ENCODE data around the gene LYPD6B.

Gene LYPD6B

DNA sequence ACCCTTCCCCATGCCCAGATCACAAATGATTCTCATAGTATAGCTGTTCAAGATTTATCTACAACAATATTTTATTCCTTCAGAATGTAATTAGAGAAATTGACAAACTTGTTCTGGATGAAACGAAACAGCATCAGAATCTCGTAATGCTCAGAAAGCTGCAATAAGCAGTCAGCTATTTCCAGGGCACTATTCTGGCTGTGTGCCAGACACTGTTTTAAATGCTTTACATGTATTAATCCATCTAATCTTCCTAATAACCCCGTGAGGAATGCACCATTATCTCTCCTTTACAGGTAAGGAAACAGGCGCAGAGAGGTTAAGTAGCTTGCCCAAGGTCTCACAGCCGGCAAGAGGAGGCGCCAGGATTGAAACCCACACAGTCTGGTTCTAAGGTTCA lies 10.1 kb upstream of the LYPD6B start:
- Histone ChIP-seq H3K9me2 (replicated peaks; ENCODE audit: low read depth, low read length) (no peaks in the 10 kb centered on the region), H3K4me3 (ENCODE audit: low read length, poor library complexity, severe bottlenecking) (no peak overlapping the region), H3K9ac (ENCODE audit: low read depth, low read length, poor library complexity, severe bottlenecking) (no peak overlapping the region), H3K79me2 (ENCODE audit: insufficient read depth, low read length) (no peaks in the 10 kb centered on the region), H3K27me3 (ENCODE audit: insufficient read depth, low read length, poor library complexity, severe bottlenecking) (no peaks in the 10 kb centered on the region), H3F3A (ENCODE audit: low read depth) (no peaks in the 10 kb centered on the region), H2AFZ (ENCODE audit: low read length) (no peak overlapping the region), H4K20me1 (ENCODE audit: insufficient read depth, low read length, poor library complexity, severe bottlenecking) (no peaks in the 10 kb centered on the region), H3K36me3 (ENCODE audit: insufficient read depth, low read length) (no peaks in the 10 kb centered on the region), H3K9me3 (ENCODE audit: insufficient read depth, low read depth, low read length) (no peaks in the 10 kb centered on the region), H3K4me2 (ENCODE audit: low read depth, low read length, poor library complexity, severe bottlenecking) (no peak overlapping the region), H3K4me1 (ENCODE audit: insufficient read depth, low read length, poor library complexity, severe bottlenecking) (peaks cover 11% of the 10 kb centered on the region)
- no peak for TF ChIP-seq EZH2phosphoT487 (IDR thresholded peaks at IDR 0.05; ENCODE audit: borderline replicate concordance)
- TF ChIP-seq, protein P1, sequence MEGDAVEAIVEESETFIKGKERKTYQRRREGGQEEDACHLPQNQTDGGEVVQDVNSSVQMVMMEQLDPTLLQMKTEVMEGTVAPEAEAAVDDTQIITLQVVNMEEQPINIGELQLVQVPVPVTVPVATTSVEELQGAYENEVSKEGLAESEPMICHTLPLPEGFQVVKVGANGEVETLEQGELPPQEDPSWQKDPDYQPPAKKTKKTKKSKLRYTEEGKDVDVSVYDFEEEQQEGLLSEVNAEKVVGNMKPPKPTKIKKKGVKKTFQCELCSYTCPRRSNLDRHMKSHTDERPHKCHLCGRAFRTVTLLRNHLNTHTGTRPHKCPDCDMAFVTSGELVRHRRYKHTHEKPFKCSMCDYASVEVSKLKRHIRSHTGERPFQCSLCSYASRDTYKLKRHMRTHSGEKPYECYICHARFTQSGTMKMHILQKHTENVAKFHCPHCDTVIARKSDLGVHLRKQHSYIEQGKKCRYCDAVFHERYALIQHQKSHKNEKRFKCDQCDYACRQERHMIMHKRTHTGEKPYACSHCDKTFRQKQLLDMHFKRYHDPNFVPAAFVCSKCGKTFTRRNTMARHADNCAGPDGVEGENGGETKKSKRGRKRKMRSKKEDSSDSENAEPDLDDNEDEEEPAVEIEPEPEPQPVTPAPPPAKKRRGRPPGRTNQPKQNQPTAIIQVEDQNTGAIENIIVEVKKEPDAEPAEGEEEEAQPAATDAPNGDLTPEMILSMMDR (conservative IDR thresholded peaks at IDR 0.05; ENCODE audit: low read length): no peak

DNA sequence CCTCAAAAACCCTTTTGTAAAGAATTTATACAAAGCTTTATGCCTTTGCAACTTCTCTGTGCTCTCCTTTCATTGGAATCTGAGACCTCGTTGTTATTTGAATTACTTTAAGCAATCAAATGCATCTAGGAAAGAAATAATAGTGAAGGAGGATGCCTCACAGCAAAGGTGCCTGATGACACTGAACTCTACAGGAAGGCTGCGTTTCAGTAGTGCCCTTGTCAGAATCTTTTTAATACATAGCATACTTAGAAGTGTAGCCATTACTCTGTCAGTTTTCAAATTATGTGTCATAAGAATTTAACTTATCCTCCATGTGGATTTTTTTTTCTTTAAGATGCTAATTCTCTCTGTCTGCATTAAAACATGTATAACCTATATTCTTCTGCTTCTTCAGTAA lies 9.6 kb upstream of the LYPD6B start:
- Histone ChIP-seq H3F3A (ENCODE audit: low read depth) (no peaks in the 10 kb centered on the region), H3K79me2 (ENCODE audit: insufficient read depth, low read length) (no peaks in the 10 kb centered on the region), H2AFZ (ENCODE audit: low read length) (no peak overlapping the region), H4K20me1 (ENCODE audit: insufficient read depth, low read length, poor library complexity, severe bottlenecking) (no peaks in the 10 kb centered on the region), H3K4me2 (ENCODE audit: low read depth, low read length, poor library complexity, severe bottlenecking) (no peak overlapping the region), H3K4me1 (ENCODE audit: insufficient read depth, low read length, poor library complexity, severe bottlenecking) (peaks cover 11% of the 10 kb centered on the region), H3K27me3 (ENCODE audit: insufficient read depth, low read length, poor library complexity, severe bottlenecking) (no peaks in the 10 kb centered on the region), H3K9me2 (replicated peaks; ENCODE audit: low read depth, low read length) (no peaks in the 10 kb centered on the region), H3K9ac (ENCODE audit: low read depth, low read length, poor library complexity, severe bottlenecking) (no peak overlapping the region), H3K9me3 (ENCODE audit: insufficient read depth, low read depth, low read length) (no peaks in the 10 kb centered on the region), H3K36me3 (ENCODE audit: insufficient read depth, low read length) (no peaks in the 10 kb centered on the region), H3K4me3 (ENCODE audit: low read length, poor library complexity, severe bottlenecking) (no peak overlapping the region)
- no peak for TF ChIP-seq EZH2phosphoT487 (IDR thresholded peaks at IDR 0.05; ENCODE audit: borderline replicate concordance)
- TF ChIP-seq, protein P1 (conservative IDR thresholded peaks at IDR 0.05; ENCODE audit: low read length): no peak

DNA sequence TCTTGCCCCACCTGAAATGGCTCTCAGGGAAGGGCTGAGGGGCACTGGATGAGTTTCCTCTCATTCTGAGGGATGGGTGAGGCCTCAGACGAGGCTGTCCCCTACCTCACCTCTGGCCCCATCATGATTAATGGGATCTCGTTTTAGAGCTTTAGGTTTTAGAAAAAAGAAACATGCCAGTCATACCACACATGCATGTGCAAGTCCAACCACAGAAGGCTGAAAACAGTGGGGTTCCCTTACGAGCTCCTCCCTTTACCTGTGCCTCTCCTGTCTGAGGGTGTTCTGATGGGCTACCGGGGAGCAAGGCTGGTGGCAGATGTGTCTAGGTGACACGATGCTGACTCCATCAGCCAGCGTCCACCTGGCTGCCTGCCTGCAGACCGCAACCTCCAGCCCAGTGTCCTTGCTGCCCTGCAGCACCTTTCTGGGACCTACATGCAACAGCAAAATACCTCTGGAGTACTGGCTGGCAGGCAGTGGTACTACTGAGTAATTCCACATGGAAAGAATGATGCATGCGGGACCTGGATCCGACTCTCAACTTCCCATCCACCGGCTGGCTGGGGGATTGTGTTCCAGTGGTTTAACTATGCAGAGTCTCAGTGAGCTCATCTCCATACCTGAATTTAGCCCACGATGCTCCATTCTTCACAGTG lies 9.1 kb upstream of the LYPD6B start:
- no peak for TF ChIP-seq EZH2phosphoT487 (IDR thresholded peaks at IDR 0.05; ENCODE audit: borderline replicate concordance)
- TF ChIP-seq, protein P1 (conservative IDR thresholded peaks at IDR 0.05; ENCODE audit: low read length): no peak
- Histone ChIP-seq H2AFZ (ENCODE audit: low read length) (no peak overlapping the region), H3K79me2 (ENCODE audit: insufficient read depth, low read length) (no peaks in the 10 kb centered on the region), H4K20me1 (ENCODE audit: insufficient read depth, low read length, poor library complexity, severe bottlenecking) (no peaks in the 10 kb centered on the region), H3K27me3 (ENCODE audit: insufficient read depth, low read length, poor library complexity, severe bottlenecking) (no peaks in the 10 kb centered on the region), H3K9me2 (replicated peaks; ENCODE audit: low read depth, low read length) (no peaks in the 10 kb centered on the region), H3K9ac (ENCODE audit: low read depth, low read length, poor library complexity, severe bottlenecking) (no peak overlapping the region), H3K4me2 (ENCODE audit: low read depth, low read length, poor library complexity, severe bottlenecking) (no peak overlapping the region), H3K9me3 (ENCODE audit: insufficient read depth, low read depth, low read length) (no peaks in the 10 kb centered on the region), H3K4me1 (ENCODE audit: insufficient read depth, low read length, poor library complexity, severe bottlenecking) (peaks cover 11% of the 10 kb centered on the region), H3K4me3 (ENCODE audit: low read length, poor library complexity, severe bottlenecking) (no peak overlapping the region), H3F3A (ENCODE audit: low read depth) (no peaks in the 10 kb centered on the region), H3K36me3 (ENCODE audit: insufficient read depth, low read length) (no peaks in the 10 kb centered on the region)

All from Loucy (cell line).